GM19395 (cell line): ENCODE data around the gene CAMK2B.

Experiments used
- ATAC-seq: cut with Tn5 transposase; IDR thresholded peaks from one replicate; pipeline ENCODE4 v1.9.1; 2021; ENCODE audit warnings: mild to moderate bottlenecking, moderate library complexity; ENCODE audit not compliant: unreplicated experiment

The CAMK2B gene

DNA sequence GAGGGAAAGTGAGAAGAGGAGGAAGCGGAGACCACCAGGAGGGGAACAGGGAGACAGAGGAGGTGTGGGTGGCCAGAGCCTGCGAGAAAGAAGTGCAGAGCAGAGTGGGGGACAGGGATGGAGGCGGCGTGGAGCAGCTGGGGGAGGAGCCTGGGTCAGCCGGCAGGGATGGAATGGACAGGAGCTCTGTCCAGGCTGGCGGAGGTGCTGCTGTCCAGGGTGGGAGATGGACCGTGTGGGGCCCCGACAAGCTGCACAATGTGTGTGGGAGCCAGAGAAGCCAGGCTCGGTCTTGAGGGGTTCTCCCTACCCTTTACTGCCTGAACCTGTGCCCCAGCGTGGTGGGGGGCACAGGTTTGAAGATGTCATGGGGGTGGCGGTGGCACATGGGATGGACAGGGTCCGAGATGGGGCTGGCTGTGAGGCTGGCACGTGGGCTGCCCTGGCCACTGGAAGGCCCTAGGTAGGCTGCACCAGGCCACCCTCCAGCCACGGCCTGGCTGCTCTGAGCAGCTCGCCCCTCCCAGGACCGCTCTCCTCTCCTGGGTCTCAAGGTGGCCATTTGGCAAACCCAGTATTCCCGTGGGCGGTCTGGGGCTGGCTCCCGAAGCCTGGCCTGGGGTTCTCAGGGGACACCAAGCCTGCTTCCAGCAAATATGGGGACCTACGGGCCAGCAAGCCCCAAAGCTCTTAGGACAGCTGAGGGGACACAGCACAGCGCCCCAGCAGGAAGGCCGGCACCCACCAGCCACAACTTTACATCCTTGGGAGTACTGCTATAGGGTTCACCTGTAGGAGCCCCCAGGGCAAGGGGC, 92.3 kb downstream of the CAMK2B start:
- ATAC-seq = no peak

DNA sequence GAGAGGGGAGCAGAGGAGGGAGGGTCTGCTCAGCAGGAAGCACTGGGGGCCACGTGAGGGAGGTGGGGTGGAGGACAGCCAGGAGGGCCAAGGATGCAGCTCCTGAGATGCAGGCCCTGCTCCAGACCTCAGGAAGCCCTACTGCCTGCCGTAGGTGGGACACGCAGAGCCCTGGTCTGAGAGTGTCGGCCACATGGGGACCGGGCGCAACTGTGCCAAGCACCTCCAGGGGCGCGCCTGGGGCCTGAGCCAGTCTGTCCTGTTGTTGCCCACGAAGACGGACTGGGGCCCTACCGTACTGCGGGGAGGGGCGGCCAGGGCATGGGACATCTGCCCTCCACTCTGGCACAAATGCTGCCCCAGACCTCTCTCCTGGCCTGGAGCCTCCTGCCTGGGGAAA, 93.0 kb downstream of the CAMK2B start:
- no peak for ATAC-seq

DNA sequence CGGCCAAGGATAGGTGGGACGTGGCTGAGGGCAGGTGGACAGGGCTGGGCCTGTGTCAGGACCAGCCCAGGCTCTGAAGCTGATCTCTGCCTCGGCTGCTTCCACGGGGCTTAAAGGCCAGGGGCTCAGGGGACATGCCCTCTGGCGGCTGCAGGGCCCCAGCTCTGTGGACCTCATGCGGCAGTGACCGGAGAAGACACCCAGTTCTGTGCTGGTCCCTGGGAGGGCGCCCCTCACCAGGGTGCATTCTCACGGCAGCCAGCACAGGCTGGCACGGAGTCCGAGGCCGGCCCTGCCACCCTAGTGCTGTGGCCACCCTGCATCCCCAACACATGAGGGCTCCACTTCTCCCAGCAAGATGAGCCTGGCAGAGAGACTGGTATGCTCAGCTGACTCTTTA, 94.3 kb downstream of the CAMK2B start:
- no peak for ATAC-seq

DNA sequence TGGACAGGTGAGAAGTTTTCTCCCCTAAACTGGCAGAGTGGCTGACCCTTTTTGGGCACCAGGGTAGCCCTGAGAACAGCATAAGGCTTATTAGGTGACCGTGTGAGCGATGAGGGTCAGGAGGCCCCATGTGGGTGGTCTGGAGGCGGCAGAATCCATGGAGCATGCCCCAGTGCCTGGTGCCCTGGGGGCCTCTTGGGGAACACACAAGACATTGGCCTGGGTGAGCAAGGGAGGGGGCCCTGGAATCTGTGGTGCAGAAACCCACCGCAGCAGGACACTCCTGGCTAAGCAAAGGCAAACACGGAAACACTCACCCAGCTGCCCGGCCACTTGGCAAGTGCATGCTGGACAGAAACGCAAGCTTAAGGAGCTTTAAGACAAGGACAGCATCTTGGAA, 95.1 kb downstream of the CAMK2B start:
- no peak for ATAC-seq

DNA sequence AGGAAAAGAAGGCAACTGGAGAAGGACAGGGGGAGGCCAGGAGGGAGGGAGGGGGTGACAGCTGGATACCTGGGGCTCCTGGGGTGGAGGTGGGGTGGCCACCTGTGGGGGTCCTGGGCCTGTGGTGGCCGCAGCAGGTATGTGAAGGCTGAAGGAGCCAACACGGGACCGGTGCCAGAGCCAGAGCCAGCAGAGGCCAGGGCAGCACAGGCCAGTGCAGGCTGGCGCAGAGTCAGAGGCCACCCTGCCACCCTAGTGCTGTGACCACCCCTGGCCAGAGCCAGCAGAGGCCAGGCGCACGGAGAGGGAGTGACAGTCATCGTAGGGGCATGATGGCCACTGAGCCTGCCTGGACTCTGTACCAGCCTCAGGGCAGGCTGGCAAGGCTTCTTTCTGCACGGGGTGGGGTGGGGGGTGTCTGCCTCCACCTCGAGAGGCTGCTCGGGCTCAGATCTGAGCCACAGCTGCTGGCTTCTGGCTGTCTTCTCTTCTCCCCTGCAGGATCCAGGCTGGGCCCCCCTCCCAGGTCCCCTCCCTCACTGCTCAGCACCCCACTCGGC, 95.8 kb downstream of the CAMK2B start:
- ATAC-seq = no peak

DNA sequence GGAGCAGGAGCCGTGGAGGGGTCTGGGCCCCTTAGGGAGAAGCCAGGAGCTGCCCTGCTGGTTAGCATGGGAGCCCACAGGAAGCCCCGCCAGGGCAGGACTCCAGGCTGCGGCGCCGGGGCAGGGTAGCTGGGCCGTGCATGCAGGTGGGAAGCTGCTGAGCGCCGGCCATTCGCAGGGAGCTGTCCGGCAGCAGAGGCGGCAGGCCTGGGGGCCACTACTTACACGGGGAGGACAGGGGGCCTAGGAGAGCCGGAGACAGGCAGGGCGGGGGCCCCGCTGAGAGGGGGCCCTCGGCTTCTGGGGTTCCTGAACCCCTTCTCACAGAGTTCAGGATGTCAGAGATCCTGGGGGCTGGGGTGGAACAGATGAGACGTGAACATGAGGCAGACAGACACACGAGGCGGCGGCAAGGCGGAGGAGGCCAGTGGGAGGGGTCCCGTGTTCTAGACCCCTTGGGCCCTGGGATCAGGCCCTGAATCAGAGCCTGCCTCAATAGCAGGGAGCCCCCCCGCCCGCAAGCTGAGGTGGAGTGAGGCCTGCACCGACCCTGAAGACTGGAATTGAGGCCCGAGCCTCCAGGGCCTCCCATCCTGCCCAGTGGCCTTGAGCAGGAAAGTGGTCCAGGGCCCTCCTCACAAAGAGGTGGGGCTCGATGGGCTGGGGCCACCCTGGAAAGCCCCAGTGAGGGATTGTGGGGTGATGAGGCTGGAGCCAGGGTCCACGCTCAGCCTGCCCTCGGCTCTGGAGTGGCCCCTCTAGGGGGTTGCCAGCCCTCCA, 96.6 kb downstream of the CAMK2B start:
- no peak for ATAC-seq

DNA sequence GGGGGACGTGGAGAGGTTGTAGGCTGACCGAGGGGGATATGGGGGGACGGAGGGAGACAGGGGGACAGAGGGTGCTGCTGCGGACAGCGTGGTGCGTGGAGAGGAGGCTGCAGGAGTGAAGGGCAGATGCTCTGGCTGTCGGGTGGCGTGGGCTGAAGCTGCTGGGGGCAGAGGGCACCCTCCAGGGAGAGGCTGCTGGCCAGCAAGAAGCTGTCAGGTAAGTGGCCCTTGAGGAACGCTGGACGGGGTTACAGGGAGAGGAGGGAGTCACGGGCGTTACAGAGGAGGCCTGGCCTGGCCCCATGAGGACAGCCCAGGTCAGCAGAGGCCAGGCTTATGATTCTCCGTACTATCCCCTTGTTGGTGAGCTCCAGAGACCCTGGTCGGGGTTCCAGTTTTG, 97.5 kb downstream of the CAMK2B start:
- no peak for ATAC-seq

DNA sequence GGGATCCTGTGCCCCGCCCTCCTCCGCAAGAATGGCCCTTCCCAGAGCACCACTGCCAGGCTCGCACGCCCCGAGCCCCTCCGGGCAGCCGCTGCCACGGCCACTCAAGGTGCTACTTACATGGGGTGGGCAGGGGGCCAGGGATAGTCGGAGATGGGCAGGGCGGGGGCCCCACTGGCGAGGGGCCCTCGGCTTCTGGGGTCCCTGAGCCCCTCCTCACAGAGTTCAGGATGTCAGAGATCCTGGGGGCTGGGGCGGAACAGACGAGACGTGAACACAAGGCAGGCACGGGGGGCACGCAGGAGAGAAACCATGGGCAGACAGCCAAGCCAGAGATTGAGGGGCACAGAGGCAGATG, 99.0 kb downstream of the CAMK2B start:
- no peak for ATAC-seq

DNA sequence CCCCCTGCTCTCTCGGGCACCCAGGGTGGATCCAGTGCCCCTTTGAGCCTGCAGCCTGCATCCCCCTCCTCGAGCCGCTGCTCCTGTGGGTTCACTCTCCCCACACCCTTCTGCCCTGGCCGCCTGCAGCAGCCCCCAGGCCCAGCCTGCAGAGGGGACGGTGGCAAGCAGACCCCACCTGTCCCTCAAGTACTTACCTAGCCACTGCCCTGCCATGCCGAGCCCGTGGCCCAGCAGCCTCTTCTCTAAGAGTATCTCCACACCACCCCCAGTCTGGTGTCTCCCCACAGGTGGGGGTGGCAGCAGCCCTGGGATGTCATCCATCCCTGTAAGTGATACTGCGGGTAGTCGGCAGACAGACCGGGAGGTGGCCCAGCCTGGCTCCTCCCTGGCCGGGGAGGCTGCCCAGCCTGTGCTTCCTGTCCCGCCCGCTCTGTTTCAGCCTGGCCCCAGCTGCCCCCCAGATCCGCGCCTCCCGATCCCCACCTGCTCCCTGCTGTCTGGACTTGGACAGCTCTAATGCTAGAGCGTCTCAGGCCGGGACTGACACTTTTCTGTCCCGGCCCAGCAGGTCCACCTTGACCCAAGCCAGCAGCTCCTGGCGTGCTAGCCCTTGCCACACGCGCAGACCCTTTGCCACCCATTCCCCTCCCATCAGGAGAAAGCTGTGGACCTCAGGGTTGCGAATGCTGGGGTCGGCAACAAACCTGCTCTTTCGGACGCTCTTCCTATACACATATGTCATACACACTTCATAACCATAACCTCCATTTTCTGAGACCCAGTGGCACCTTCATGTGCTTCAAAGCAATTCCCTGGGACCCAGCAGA, 99.6 kb downstream of the CAMK2B start:
- ATAC-seq = no peak

DNA sequence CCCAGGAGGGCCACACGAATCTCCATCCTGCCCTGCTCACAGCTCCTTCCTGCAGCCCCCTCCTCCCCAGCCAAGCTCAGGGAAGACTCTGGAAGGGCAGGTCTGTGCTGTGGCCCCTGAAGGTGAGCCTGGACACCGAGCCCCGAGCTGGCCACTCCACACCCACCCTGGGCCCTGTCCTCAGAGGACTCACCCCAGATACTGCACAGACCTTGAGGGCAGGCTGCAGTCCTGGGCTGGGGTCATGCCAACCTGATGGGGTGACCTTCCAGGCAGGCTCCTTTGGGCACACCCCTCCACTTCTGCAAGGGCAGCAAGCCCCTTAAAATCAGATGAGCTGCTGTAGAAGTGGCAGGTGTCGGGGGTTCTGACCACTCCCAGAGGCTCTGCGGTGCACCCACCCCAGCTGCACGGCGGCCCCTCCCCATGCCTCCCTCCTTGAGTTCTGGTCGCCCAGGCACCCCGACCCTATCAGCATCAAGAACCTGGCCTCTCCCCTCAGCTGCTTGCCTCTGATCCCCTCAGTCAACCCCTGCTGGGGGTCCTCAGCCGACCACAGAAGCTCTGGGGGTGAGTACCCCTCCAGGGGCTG, 100.3 kb downstream of the CAMK2B start:
- no peak for ATAC-seq

DNA sequence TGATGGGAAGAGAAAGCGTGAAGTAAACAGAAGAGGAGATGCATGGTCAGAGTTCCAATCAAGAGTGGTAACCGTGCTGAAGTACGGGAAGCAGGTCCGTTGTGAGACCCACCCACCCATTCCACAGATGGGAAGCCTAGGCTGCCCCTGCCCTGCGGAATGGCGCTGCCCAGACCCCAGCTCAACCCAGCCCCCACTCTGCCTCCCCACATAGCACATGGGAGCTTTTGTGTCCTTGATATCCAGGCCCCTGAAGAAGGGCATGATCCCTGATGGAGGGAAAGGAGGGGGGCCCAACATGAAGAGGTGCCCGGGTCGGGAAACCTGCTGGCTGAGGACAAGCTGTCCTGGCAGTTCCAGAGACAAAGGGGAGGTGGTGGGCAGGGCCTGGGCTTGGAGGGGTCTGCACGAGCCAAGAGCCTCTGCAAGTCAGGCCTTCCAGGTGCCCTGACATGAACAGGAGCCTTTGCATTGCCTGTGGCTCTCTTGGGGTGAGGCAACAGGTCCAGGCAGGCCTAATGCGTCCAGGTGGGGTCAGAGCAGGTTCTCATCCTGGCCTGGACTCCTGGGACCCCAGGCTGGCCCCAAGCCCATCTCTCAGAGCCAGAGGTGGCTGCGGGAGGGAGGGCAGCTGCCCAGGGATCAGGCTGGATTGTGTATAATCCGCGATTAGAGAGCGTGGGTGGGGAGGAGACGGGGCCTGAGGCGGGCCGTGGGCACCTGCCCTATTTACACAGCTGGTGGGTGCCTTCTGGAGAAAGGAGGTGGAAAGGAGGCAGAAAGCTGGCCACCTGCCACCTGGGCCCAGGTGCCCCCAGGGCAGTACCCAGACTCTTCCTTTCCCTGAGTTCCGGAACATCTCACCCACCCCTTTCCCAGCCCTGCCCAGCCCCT, 101.1 kb downstream of the CAMK2B start:
- no peak for ATAC-seq

DNA sequence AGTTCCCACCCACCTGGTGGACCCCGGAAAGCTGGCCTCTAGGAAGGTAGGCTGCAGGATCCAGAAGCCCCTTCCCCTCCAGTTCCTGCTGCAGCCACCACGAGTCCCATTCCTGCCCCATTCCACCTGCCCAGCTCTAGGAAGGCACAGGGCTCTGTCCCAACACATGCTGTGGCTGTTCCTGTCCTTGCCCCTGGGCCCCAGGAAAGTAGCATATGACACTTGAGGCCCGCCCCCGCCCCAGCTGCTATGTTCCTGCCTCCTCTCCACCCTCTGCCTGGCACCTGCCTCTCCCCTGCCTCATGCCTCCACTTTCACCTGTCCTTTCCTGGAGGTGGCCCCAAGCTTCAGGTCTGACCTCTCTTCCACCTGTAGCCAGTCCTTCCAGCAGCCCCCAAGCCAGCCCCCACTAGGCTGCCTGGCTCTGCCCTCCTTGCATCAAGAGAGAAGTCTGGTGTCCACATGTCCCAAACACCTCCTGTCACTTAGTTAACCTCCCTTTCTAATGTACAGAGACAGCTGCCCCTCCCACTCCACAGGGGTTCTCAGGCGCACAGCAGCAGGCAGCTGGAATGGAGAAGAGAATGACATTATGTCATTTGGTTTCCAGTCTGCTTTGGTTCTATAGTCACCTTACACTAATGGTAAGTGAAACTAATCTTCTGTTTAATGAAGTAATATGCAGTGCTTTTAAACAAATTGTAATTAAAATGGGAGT, 101.9 kb downstream of the CAMK2B start:
- no peak for ATAC-seq

DNA sequence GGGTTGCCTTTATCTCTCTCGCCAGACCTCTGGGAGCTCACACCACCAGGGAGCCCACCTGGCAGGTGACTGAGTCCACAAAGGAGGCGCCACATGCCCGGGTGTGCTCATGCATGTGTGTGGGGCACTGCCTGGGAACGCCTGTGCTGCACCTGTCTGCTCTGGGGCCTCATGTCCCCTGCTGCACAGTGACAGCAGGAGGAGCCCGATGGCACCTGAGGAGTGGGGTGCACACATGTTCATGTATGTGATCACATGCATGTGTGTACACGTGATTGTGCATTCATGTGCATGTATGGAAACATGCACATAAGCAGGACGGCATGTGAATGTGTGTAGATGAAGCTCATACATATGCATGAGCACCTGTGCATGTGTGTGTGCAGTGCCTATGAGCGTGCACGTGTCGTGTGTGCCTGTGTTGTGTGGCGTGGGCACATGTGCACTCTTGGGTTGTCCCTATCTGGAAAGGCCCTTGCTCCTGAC, 102.6 kb downstream of the CAMK2B start:
- no peak for ATAC-seq

DNA sequence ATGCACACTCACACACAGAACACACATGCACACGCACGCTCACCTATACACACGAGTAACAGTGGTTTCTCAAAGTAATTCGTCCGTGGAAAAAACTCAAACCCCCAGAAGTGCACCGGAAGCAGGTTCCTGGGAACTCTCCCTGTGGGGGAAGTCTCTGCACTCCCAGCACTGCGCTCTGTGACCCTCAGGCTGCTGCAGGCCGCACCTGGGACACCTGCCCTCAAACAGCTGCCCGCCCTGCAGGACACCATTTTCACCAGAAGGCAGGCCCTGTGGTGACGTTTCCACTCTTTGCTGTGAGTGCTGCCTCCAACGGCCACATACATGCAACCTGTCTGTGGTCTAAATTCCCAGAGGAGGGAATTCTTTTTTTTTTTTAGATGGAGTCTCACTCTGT, 103.3 kb downstream of the CAMK2B start:
- no peak for ATAC-seq

DNA sequence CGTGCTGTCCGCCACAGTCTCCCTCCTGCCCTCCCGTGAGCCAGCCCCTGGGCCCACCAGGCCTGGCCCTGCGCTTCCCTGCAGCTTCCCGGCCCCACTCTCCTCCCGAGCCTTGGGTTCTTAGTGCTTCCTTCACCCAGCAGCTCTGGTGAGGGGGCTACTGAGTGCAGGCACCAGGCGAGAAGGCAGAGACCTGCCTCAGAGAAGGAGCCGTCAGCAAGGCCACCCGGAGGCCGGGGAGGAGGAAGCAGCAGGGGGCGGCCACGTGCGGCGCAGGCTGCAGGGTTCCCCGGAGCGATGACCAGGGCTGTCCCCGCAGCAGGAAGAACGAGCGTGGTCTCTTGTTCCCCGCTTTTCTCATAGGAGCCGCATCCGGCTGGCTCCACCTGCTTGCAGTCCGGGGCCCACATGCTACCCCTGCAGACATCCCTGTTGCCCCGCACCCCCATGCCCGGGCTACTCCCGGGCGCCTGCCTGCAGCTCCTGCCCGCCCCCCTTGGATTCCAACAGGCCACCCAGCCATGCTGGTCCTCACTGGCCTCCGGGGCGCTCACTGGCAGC, 104.1 kb downstream of the CAMK2B start:
- no peak for ATAC-seq

DNA sequence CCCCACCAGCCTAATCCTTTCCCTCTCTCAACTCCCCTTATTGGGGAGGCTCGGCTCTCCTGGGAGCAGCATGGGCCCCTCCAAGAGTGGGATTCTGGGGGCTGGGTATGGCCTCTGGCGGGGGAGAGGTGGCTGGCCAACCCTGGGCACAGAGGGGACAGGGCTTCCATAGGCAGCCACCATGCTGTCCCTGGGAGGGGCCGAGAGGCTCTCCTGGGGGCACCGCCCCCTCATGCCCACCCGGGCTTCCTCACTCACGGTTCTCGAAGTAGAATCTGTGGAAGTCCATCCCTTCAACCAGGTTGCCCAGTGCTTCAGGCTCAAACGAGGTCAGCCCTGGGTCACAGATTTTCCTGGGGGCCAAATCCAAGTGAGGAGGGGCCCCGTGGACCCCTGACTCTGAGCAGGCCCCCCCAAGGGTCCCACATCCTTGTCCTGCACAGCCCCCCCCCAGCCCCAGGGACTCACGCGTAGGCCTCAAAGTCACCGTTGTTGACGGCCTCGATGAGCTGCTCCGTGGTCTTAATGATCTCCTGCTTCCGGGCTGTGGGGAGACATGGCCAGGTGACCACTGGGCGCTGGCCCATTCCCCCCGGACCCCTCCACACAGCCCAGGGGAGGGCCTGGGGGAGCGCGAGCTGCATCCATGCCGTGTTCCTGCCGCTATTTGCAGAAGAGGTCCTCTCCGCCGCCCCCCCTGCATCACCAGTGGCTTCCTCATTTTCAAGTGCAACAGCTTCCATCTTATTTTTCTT, 104.9 kb downstream of the CAMK2B start:
- ATAC-seq = no peak

DNA sequence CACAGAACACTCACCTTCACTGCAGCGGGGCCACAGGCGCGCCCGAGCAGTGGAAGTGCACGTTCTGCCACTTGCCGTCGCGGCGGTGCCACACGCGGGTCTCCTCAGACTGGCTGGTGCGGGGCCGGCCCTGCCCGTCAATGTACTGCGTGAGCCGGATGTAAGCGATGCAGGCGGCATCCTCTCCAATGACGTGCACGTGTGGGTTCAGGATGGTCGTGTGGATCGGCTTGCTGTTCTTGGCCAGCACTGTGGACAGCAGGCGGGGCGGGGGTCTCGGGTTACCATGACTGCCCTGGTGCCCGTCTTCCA, 105.4 kb downstream of the CAMK2B start:
- no peak for ATAC-seq

DNA sequence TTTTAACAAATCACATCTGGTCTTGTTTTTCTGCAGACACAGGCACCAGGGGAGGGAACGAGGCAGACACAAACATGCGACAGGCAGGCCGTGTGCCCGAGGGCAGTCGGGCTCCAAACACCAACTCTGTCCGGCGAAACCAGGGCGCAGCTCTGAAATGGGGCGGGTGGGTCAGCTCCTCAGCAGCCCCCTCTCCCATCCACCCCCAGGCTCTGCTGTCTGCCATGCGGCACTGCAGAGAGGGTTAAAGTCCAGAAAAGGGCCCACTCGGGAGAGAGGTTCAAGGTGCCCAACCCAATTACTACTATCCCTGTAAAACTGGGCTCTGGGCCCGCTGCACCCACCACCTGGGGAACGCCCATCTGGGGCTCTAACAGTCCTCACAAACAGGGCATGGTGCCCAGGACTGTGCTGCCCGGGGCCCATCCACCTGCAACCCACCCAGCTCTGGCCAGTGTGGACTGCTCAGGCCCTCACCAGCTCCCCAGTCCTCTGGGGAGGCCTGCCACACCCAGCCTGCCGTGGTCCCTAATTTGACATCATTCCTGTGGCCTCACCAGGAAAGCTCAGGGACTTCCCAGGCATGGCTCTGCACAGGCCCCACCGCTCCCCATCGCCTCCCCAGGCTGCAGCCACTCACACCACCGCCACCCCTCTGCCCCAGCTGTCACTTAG, 105.9 kb downstream of the CAMK2B start:
- no peak for ATAC-seq
